NCI-H2107 treated with DMSO at 0.1 percent for 48 hours (cell line): Measurements from ENCODE around the gene CPSF3.
A peak's percentile ranks its signal among the peaks of the same experiment; 100 is the strongest.

ENCODE experiments used
- DNase-seq: peaks from one replicate; lab custom pipeline; 2025; ENCODE audit not compliant: unreplicated experiment; lab: John Stamatoyannopoulos, UW

Gene CPSF3

DNA sequence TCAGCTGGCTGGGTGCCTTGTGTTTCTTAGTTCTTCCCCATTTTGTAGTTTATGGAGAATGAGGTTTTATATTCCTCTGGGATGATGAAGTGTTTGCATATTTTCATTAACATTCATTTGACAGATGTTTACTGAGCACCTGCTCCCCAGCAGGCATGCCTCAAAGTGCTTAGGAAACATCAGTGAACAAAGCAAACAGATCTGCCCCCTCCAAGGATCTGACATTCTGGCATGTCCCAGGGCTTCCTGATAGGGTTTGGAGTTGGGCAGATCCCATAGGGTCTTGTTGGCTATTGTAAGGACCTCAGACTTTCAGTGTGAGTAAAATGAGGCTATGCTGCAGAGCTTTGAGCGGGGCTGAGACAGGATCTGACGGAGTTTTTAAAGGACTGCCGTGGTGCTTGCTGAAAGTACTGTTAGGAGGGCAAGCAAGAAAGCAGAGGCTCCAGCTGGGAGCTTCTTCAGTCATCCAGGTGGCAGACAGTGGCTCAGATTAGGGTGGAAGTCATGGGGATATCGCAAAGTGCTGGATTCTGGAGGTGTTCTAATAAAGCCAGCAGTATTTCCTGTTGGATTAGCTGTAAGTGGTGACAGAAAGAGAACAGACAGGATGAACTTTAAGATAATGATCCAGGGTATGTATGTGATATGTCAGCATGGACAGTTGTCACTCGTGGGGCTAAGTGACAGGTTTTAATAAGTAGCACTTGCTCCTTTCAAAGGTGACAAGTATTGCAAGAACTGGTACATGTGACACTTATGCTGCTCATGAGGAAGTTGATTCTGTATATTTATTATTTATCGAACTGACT, 39.6 kb downstream of the CPSF3 start:
- DNase-seq = peak; percentile 48

DNA sequence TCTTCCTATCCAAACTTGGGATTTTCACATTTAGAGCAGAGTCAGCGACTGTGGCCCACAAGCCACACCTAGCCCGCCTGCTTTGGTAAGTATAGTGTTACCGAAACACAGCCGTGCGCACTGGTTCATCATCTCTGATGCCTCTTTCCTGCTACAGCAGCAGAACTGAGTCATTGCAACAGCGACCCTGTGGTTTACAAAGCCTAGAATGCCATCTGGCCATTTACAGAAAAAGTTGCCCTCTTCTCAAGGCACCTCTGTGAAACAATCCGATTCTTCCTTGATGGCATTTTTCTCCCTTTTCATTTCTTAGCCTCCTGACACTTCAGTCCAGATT, 40.2 kb downstream of the CPSF3 start:
- no peak for DNase-seq

DNA sequence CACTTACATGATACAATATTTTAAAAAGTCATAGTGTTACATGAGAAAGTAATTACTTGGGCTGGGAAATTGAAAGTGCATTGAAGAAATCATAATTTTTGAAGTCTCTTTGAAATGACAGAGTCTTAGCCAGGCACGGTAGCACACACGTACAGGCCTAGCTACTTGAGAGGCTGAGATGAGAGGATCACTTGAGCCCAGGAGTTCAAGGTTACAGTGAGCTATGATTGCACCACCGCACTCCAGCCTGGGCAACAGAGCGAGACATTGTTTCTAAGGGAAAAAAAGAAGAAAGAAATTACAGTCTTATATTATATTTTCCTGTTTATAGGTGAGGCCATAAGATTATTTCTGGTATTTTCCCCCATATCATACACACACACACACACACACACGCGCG, 41.7 kb downstream of the CPSF3 start:
- DNase-seq = no peak

DNA sequence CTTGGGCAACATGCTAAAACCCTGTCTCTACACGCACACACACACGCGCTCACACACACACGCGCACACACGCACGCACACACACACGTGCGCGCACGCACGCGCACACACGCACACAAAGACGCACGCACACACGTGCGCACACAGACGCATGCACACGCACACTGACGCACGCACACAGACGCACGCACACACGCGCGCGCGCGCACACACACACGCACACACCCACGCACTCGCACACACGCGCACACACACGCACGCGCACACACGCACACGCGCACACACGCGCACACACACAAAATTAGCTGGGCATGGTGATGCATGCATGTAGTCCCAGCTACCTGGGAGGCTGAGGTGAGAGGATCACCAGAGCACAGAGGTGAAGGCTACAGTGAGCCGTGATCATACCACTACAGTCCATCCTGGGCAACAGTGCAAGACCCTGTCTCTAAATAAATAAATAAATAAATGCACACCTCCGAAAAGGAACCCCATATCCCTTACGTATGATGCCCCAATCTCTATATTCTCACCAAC, 42.8 kb downstream of the CPSF3 start:
- no peak for DNase-seq

DNA sequence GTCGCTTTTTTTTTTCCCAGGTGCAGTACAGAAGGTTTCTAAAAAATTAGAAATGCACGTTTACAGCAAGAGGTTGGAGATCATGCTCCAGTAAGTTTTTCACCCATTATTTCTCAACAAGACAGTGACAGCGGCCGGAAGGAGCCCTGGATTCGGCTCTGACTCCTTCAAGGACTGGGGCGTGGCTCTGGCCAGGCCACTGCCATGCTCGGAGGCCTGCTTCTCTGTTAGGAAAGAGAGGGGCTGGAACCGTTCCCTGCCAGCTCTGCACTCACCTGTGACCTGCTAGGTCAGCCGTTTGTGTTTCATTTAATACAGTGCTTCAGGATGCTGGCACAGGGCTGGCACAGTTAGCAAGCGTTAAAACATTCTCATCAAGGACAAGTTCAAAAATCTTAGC, 44.2 kb downstream of the CPSF3 start:
- DNase-seq = no peak

DNA sequence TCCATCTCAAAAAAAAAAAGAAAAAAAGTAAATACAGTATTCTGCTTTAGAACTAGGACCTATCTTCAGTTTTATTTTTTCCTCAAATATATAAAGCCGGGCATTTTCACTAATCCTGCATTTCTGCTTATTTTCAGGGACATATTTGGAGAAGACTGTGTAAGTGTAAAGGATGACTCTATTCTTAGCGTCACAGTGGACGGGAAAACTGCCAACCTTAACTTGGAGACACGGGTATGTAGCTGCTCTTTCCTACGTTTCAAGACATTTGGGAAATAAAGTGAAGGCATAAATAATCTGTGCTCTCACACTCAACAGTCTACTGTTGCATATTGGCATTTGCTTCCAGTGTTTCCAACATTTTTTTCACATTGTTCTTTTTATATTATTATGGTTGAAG, 47.8 kb downstream of the CPSF3 start:
- no peak for DNase-seq

DNA sequence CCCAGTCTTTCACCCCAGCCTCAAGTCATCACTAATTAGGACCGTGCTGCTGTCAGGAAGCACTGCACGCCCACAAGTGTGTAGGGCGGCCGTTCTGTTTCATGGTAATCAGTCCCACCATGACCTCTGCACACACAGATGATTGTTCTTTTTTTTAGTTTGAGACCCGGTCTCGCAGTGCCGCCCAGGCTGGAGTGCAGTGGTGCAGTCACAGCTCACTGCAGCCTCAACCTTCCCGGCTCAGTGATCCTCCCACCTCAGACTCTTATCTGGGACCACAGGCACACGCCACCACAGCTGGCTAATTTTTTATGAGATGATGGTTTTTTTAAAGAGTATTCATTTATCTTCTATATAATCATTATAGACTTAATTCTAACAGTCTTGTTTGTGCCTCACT, 49.1 kb downstream of the CPSF3 start:
- no peak for DNase-seq

DNA sequence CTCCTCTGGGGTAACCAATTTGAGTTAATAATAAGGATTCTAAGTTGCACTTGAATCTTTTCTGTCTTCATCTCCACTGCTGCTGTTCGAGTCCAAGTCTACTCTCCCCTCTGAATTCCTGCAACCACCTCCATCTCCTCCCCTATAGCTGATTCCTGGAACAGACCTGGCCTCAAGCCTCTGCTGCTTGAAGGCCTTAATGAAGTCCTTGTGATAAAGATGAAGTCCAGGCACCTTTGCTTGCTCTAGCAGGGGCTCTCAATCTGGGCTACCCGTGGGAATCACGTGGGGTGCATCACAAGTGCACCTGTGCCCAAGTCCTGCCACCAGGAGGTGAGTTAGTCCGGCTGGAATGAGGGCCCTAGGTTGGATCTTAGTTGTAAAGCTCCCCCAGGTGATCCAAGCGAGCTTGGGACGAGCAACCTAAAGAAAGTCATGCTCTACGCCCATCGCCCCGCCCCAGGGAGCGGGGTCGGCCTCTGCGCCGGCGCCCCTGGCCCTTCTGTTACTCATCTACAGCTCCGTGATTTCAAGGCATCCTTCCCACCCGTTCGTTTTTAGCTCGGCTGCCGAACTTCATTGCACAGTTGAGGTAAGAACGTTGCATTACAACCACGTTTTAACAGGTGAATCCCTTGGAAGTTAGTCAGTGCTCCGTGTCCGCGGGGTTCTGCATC, 50.0 kb downstream of the CPSF3 start:
- no peak for DNase-seq

DNA sequence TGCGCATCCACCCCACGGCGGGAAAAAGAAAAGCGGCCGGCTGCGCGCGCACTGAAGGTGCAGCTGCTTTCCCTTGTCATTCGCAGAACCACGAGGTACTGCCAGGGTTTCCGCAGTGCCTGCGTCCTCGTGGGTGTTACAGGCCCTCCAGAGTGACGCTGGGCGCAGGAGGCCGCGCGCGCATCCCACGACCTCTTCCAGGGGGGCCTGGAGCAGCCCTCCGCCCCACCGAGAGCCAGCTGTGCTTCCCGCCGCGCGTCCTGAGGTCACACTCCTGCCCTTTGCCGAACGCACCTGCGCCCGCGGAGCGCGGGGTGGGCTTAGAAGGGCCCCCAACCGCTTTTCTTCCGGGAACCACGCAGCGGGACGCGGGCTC, 50.5 kb downstream of the CPSF3 start:
- no peak for DNase-seq

DNA sequence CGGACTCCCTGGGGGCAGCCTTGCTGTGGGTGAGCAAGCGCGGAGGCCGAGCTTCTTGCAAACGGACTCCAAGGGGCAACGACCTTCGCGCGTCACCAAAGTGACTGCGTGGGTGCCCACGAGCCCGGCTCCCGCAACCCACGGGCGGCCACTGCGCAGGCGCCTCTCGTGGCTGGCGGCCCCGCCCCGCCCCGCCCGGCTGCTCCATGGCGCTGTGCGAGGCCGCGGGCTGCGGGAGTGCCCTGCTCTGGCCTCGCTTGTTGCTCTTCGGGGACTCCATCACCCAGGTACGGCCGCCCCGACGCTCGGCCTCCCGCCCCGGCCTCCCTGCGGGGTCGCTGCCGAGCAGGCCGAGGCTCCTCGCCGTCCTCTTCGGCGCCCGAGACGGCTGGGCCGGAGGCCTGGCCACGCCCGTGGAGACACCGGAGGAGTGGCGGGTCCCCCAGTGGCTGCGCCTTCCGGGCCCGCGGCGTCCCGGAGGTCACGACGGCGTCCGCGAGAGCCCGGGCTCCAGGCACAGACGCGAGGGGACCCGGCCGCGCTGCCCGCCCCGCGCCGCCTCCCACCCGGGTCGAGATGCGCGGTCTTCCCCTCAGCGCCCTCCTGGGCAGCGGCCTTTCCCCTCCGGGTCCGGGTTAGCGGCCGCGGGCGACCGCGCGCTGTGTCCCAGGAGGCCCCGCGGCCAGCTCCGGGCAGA, 51.1 kb downstream of the CPSF3 start, which contains the start of gene IAH1:
Gene IAH1 (plus strand): TSS at position 191 of the 697 bp plus-strand sequence. CDS start 16 bp downstream, at position 207.
- no peak for DNase-seq

DNA sequence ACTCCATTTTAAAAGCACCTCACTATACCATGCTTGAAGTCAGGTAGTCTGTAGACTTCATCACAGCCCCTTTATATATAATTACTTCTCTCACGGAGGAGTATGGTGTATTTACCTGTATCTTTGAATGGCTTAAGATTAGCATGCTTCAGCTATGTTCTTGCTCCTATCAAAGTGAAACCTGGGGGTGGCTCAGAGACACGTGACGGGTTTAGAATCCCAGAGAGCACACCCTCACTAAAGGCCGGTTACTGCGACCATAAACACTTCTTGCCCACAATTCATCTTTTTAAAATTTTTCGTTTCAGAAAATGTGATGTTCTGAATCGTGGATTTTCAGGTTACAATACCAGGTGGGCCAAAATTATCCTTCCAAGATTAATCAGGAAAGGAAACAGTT, 54.5 kb downstream of the CPSF3 start:
- no peak for DNase-seq

DNA sequence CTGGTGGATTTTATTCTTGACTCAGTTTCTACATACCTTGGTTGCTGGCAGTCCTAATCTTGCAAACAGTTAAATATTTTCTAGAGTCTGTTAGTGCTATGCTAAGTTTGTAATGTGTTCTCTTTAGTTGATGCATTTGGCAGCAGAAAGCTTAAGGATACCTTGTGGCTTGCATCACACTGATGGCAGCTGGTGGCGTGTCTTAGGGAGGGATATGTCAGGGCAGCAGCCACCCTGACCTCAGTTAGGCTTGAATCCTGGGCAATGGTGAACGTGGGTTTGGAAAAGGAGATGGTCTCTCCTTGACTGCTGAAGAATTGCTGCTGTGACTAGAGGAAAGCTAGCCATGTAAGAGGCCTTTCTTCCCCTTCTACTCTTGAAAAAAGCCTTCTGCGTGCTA, 55.1 kb downstream of the CPSF3 start:
- DNase-seq = no peak

DNA sequence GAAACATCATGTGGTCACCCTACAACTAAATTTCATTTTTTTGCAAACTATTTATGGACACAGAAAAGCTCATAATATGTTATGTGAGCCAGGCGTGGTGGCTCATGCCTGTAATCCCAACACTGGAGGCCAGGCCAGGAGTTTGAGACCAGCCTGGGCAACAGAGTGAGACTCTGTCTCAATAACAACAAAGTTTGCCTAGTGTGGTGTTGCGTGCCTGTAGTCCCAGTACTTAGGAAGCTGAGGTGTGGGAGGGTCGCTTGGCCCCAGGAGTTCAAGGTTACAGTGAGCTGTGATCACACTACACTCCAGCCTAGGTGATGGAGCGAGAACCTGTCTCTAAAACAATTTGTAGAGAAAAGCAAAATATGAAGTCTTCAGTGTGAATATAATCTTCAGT, 56.7 kb downstream of the CPSF3 start:
- no peak for DNase-seq

DNA sequence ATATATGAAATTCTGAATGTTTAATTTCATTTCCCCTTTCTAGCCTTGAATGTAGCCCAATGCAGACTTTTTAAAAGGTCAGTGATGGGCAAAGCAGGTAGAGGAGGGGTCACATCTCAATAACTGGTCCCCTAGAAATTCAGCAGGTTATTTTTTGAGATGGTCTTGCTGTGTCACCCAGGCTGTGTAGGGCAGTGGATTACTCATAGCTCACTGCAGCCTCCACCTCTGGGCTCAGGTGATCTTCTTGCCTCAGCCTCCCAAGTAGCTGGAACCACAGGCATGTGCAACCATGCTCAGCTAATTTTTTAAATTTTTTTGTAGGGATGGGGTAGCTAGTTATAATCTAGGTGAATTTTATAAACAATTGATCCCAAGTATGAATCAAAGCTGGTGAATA, 59.7 kb downstream of the CPSF3 start:
- no peak for DNase-seq

DNA sequence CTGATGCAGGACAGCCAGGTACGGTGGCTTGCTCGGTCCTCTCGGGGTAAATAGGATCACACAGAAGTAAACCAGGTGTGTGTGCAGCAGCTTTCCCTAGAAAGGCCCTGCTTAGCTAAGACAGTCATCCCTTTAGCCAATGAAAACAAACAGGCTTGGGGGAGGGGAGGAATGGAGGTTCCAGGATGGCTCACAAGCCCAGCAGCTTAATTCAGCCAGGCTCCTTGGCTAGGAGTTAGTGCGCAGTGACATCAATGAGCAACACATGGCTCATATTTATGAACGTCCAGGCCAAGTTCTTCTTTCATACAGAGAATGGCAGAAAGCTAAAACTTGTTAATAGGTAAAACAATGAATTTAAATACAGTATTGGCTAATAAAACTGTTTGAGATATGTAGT, 61.1 kb downstream of the CPSF3 start:
- no peak for DNase-seq

DNA sequence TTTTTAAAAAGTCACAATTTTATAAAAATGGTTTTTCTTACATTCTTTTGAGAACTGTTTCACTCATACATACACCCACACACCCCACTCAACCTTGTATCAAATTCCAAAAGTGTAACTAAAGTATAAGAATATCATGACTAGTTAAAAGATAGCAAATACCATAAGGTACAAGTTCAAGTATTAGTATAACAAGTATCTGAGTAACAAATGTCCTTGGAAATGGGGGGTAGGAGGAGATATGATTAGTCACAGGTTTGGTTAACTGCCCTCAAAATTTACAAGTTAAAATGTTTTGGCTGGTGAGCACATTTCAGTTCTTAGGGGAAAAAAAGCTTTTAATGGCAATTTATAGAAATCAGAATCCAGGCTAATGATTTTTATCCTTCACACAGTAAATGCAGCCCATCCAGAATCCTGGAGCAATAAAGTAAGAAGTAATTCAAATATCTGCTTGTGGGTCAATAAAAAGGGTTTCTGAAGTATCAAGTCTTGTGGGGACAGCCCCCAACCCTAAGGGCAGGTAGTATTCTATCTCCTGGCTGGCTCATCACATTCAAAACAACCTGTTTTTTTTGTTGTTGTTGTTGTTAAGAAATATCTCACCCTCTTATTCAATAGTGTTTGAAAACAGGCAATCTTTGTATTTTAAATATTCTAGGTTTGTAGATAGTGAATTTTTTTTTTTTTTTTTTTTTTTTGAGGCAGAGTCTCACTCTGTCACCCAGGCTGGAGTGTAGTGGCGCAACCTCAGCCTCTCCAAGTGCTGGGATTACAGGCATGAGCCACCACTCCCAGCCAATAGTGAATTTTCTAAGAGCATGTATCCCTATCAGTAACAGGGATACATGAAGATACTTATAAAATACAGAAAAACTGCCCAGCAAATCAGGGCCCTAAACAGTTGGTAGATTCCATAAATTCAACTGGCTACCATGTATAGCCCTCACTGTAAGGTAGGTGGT, 65.4 kb downstream of the CPSF3 start:
- DNase-seq = no peak

DNA sequence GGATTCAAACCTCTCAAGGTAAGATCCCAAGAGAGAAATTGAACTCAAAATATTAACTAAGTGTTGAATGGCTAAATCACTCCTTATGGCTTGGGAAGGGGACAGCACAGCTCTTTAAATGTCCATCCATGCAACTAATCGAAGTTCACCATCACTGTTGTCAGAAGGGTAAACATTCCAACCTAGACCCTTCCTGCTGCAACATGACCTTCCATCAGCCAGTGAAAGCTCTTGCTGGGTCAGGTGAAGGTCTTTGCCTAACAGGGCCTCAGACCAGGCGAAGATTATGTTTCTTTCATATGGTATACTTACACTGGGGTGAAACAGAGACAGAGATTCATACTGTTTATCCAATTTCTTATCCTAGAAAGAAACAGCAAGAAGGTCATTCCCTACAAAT, 67.3 kb downstream of the CPSF3 start:
- no peak for DNase-seq

DNA sequence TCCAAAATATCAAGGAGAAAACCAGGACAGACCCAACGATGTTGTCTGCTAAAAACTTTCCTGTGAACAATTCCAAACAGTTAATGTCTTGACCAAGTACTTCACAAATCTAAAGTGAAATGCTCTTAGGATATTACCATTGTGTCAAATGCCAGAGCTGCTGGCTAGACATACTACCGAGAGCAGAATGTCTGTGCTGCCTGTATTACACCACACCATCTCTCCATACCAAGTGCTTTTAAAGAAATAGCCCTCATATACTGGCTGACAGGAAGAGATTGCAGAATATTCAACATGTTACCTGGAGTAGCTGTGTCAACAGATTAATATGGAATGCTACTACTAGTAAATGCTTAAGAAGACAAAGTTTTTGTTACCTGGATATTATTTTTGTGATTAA, 69.5 kb downstream of the CPSF3 start:
- no peak for DNase-seq

DNA sequence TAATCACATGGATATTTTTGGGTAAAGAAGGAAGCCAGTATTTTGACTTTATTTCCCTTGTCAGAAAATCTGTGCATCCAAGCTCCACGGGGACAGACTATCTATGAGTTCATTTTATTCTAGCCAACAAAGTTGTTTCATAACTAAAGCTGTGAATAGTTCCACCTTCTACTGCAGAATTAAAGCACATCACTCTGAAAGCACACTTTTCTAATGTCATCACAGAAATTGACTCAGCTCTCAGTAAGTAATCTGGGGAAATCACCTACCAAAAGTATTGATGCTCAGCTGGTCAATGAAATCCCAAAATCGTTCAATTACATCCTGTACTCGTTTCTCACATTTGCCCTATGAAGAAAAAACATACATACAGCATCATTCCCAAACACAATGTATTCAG, 70.0 kb downstream of the CPSF3 start:
- no peak for DNase-seq

DNA sequence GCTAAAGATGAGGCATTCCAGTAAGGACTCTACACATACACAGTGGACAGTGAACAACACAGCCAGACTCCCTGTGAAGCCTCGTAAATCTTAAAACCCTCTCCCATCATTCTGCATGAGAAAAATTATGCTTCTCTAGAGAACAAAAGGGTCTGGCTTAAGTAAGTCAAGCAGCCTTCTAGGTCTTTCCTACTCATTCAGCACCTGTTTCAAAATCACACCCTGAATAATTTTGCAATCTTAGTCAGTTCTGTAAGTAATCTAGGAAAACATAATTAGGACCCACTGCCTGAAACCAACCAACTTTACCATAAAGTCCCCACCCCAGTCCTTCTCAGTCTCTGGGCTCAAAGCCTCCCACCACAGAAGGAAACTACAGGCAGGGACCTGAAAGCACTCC, 70.6 kb downstream of the CPSF3 start:
- no peak for DNase-seq

DNA sequence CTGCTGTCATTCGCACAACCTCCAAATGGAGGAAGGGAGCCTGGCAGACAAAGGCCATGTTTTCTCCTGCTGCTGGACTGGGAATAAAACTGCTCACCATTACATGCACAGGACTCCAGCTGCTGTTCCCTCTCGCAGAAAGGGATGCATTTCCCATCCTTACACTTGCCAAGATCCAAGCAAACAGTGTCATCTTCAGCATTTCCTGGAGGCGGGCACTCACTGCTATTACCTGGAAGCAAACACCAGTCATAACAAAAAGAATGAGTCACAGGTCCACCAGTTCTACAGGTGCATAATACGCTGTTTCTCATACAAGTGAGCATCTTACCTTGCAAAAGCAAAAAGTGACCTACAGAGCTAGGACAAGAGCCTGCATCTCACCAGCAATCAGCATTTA, 73.6 kb downstream of the CPSF3 start:
- DNase-seq = no peak
